Measurements from ENCODE around the gene JTB.

JTB gene

DNA sequence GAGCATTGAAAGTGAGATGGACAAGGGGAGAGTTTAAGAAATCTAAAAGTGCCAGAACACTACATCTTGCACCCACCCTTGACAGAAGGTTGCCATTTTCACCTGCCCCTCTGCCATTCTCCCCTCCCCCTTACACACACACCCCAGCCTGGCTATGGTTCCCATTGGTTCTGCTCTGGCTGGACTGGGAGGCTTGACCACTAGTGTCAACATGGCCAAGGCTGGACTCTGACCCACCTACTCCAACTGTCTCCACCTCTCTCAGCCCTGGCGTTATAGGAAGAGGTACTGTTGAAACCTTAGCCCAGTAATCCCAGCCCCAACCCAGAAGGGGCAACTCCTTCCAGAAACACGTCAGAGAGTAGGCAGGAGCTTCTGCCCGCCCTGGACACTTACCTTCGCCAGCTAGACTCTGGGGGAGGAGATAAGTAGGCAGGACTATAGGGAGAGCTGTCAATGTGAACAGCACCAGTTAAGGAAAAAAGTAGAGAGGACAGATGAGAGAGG is 23.6 kb downstream of the JTB start:
- DNase-seq = no peak

GRCh38 chr1:153951801-153952200 is 25.7 kb downstream of the JTB start:
- no peak for DNase-seq

DNA sequence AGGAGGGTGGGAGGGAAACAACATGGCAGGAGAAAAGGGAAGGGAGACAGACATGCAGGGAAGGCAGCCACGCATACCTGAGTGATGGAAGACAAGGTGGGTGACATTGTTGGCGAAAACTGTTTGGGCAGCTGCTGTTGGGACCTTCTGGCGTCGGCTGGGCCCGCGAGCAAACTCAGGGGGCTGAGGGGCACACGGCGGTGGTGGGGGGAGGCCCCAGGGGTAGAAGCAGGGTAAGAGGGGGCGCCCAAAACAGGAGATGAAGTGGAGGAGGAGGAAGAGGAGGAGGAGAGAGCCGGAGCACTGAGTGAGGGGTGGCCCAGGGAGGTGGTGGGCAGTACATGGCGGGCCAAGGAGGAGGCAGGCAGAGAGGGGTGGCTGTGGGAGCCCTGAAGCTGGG is 26.3 kb downstream of the JTB start:
- DNase-seq = no peak

- peak; percentile 79 to 83 for DNase-seq
Measured at GRCh38 chr1:153946622-153947241, 30.7 kb downstream of the JTB start, which contains the start of gene DENND4B. TSS of gene DENND4B (minus strand) at chr1:153946718. CDS start at chr1:153944374, 2,344 bp downstream.

GRCh38 chr1:153945795-153946621 is 31.5 kb downstream of the JTB start:
- DNase-seq = peak; percentile 86 to 93

DNA sequence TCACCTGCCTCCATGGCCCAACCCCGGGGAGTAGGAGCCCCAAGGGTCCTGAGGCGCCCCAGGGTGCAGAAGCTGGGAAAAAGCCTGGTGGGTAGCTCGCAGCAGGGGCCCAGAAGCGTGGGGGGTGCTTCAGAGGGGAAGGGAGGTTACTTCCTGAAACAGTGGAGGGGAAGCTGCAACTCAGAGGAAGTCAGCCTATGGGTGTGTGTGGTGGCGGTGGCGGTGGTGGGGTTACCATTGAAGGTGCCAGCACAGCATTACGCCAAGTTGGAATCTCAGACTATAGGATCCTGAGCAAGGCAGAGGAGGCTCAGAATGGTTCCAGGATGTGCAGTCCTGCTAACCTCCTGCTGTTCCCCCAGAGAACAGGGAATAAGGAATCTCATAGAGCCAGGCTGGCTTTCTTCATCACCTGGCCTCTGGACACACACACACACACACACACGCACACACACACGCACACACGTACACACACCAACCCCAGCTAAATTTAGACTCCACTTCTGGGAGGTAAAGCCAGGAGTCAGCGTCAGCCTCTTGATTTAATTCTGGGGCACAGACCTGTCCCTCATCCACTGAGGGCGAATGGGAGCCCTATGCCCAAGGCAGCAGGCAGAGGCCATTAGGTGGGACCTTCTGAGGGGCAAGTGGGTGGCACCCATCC is 32.2 kb downstream of the JTB start:
- peak; percentile 88 for DNase-seq

GRCh38 chr1:153944827-153945117 is 32.7 kb downstream of the JTB start:
- DNase-seq = no peak

- DNase-seq = peak; percentile 34 to 54
Measured at GRCh38 chr1:153944005-153944826, 33.3 kb downstream of the JTB start.

- no peak for DNase-seq
Measured at GRCh38 chr1:153942766-153943549, 34.5 kb downstream of the JTB start.

- no peak for DNase-seq
Measured at GRCh38 chr1:153941826-153942725, 35.4 kb downstream of the JTB start.

DNA sequence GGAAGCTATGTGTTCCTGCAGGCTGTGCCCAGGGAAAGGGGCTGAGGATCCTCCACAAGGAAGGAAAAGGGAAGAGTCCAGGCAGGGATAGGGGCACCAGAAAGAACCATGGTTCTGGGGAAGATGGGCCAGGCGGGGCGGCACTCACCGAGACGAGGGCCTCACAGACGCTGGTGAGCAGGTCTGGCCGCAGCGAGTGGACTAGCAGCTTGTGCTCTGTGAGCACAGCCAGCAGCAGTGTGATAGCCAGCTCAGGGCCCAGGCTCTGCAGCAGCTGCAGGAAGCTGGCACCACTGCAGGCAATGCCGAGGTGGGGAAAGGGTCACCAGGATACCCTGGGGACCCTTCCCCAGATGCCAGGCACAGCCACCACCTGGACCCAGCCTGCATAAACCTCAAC is 36.7 kb downstream of the JTB start:
- no peak for DNase-seq

DNA sequence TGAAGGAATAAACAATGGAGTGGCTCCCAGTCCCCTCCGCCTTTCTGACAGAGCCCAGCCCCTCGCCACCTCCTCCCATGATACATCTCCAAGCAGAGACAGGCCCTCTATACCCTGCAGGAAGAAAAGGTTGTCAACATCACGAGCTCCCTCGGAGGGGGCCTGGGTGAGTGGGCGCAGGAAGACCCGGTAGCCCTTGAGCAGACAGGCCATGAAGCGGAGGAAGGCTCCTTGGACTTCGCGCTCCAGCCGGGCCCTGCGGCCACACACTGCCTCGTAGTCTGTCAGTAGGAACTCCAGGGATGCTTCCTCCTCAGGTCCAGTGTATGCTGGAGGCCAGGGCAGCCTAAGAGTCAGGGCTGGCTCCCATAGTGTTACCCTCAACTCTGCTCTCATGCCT is 38.0 kb downstream of the JTB start:
- no peak for DNase-seq

GRCh38 chr1:153938996-153939395 is 38.5 kb downstream of the JTB start:
- no peak for DNase-seq

DNA sequence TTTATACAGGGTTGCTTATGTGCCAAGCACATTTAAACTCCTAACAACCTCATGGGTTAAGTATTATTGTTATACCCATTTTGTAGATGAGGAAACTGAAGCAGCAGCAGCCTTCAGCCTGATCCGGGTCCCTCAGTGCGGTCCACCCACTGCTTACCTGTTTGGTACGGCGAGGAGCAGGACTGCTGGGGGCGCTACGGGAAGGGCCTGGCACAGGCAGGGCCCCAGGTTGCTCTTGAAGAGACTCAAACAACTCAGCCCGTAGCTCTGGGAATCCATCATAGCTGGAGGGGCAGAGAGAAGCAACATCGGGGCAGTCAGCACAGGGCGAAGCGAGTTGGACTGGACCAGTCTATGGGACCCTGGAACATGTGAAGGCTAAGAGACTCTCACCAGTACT is 40.1 kb downstream of the JTB start:
- no peak for DNase-seq

- no peak for DNase-seq
Measured at GRCh38 chr1:153936011-153936802, 41.3 kb downstream of the JTB start.

DNA sequence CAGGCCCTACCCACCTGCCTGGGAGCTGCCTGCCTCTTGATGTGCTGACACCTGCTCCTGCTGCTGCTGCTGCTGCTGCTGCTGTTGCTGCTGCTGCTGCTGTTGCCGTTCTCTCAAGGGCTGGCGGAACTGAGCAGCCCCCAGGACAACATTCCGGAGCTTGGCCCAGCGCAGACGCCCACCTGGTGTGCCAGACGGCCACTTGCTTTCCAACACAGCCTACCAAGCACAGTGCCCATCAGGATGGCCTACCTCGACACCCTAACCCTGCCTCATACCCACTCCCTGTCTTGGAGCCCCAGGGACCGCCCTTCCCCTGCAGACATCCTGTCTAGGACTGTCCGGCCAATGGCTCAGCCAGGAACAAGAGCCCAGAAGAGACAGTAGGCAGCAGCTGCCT is 42.7 kb downstream of the JTB start:
- DNase-seq = no peak

- no peak for DNase-seq
Measured at GRCh38 chr1:153933955-153934354, 43.5 kb downstream of the JTB start.

DNA sequence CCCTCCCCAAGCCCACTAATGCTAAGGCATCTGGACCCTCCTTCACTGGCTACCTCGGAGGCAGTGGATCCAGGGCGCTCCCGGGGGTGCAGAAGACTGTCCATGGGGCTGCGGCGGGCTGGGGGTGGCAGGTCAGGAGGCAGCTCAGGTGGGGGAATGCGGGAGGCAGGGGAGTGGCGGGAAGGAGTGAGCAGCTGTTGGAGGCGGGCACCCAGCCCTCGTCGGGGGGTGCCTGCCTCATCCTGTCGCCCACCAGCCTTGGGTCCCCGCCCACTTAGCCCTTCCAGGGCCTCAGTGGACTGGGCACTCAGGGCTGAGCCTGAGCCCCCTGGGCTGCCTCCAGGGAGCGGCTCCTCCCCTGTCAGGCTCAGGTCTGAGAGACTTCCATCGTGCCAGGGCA is 44.0 kb downstream of the JTB start:
- DNase-seq = no peak

DNA sequence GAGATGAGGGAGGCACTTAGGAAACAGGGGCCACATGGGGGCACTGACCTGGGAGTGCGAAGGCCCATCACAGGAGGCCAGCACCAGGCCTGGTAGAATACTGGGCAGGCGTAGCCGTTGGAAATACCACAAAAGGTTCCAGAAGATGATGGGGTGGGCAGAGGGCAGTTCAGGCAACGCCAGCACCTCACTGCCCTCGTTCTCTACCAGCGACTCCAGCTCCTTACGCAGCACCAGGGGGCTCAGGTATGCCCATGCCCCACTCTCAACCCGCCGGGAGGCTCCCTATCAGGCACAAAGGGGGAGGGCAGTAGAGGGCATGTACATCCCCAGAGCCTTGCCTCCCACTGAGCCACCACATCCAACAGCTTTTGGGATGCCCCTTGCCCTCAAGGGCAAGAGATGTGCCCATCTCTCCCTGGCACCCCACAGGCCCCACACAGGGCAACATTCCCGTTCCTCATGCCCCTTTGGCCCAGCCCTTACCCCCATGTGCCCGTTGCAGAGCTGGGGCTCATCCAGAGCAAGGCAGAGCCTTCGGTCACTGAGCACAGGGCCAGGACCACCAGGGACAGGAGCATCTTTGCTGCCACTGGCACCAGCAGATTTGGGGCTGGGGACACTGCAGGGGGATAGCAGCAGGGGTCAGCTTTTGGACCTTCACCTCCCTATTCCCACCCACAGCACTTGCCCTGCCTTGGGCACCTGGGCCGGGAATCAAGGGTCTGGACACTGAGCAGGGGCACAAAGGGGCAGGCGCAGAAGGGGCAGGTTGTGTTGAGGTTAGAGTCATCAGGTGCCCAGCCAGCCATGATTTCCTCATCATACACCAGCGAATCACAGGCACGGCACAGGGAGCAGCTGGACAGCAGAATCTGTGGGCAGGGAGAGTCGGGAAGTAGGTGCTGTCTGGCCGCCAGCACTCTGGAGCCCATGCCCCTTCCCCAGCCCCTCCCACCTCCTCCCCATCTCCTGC is 45.0 kb downstream of the JTB start:
- DNase-seq = no peak
